ENCODE measurements around the gene CRKL.
A peak's percentile ranks its signal among the peaks of the same experiment; 100 is the strongest.
"Not testable (repeated sequence)": the region's sequence is repeated elsewhere in the genome, so short reads cannot be mapped to it uniquely, and the experiment has no call there.

CRKL gene

DNA sequence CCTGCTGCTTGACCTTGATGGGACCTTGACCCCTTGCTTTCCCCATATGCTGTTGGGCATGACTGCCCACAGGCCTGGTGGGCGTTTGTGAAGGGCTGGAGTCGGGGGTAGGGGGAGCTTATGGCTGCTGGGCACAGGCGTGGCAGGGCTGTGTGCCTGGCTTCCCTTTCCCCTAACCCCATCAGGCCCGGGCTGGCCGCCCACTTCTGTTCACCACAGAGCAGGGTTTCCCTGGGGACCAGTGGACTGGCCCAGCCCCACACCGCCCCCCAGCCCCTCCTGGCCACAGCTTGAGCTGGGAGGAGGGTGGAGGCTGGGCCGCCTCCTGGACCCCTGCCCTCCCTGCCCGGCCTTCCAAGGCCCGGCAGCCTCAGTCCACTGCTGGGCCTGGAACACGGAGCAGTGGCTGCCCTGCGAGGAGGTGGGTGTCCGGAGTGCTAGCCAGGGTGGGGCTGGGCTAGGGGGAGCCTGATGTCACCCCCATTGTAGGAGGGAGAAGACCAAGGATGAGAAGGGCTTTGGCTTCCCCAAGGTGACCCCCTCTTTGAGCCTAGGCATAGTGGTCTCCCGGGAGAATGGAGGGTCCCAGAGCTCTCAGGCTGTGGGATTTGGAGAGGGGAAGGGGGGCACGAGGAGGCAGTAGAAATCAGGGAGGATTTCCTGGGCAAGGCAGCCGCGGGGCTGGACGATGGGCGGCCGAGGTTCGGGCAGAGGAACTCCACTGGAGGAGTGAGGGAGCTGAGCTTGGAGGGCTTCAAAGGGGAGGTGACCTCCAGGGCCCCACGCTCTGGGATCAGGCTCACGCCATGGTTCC lies 49.9 kb downstream of the CRKL start, which contains the start of gene AIFM3:
Gene AIFM3 (plus strand): TSS at position 373 of the 814 bp plus-strand sequence. CDS start 690 bp downstream, outside the sequence.
- no peak for DNase-seq (ENCODE audit: low read depth in 2 of 2)

DNA sequence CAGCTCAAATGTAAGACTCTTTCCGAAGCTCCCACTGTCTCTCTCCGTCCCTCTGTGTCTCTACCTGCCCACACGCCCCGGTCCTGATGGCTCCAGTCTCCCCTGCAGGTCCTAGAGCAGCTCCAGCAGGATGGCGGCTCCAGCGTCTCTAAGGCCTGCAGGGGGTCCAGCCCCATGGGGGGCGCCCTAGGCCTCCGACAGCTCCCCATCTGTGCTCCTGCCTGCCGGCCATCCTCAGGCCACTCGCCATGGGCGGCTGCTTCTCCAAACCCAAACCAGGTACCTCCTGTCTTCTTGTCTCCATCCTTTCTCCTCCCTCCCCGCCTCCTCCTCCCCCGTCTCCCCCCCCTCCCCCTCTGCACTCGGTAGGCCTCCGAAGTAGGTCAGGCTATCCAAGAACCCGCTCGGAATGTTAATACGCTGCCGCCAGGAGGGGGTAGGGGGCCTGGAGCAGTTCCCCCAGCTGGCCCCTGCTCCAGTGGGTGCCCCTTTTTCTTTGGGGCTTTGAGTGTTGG lies 50.5 kb downstream of the CRKL start:
- DNase-seq (ENCODE audit: low read depth in 2 of 2): no peak

DNA sequence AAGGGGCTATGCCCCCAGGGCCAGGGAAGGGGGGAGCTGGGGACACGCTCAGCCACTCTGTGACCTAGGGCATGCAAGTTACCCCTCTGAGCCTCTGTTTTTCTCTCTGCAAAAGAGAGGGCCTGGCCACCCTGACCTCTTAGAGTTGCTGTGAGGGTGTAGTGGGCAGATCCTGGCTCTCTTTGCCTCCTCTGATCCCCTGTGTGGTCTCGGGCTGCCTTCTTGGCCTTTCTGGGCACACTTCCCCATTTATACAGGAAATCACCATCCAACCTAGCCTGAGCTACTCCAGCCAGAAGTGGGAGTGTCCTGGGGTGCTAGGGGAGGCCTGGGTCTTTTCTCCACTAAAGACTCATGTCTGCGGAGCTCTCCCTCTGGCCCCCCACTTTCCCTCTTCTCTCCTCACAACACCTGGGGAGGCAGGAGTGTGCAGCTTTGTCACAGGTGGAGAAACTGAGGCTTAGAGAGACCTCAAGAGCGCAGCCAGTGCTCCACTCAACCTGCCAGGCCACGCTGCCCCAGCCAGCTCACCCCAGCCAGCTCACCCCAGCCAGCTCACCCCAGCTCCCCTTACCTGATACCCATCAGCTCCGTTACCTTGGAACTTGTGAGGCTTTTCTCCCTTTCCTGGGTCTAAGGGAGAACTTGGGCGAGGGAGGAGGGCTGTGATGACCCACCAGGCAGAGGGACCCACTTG lies 51.2 kb downstream of the CRKL start:
- no peak for DNase-seq (ENCODE audit: low read depth in 2 of 2)

DNA sequence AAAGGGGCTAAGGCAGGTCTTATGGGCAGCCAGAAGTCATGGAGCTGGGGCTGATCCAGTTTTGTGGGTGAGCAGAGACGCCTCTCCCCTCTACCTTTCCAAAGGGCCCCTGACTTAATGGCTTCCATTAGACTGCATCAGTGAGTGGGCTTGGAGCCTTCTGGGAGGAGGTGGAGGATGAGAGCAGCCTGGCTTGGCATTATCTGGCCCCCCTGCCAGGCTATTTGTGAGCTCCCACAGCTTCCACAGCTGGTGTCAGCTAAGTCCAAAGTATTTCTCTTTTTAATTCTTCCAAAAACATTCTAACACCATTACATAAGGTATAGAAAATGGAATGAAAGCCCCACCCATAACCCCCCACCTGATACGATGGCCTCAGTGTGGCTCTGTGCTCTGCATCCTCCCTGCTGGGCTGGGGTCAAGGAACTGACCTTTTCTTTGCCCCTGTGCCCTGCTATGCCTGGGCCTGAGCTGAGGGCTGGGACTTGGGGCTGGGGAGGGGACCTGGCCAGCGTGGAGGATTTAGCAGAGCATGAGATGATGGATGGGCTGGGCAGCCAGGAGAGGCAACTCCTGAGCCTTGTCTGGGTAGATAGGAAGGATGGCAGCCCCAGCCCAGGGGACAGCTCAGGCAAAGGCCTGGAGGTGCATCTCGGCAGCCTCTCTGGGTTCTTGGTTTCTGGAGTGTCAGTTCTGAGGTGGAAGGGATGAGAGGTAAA lies 53.9 kb downstream of the CRKL start:
- DNase-seq (ENCODE audit: low read depth in 2 of 2): no peak

DNA sequence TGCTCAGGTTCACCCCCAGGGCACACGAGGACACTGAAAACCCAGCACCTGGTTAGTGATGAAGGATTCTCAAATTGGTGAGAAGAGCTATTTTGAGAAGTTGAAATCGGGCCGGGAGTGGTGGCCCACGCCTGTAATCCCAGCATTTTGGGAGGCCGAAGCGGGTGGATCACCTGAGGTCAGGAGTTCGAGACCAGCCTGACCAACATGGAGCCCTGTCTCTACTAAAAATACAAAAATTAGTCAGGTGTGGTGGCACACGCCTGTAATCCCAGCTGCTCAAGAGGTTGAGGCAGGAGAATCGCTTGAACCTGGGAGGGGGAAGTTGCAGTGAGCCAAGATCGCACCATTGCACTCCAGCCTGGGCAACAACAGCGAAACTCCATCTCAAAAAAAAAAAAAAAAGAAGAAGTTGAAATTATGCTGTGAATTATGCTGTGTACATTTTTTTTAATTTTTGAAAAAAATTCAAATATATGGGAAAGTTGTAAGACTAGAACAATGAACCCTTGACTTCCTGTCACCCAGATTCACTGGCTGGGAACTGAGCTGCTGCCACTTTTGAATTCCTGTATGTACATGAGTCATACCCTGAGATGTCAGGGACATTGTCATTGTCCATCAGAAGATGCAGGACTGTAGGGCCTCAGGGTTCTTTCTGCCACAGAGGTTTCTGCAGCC lies 54.9 kb downstream of the CRKL start:
- DNase-seq (ENCODE audit: low read depth in 2 of 2): not testable (repeated sequence)

DNA sequence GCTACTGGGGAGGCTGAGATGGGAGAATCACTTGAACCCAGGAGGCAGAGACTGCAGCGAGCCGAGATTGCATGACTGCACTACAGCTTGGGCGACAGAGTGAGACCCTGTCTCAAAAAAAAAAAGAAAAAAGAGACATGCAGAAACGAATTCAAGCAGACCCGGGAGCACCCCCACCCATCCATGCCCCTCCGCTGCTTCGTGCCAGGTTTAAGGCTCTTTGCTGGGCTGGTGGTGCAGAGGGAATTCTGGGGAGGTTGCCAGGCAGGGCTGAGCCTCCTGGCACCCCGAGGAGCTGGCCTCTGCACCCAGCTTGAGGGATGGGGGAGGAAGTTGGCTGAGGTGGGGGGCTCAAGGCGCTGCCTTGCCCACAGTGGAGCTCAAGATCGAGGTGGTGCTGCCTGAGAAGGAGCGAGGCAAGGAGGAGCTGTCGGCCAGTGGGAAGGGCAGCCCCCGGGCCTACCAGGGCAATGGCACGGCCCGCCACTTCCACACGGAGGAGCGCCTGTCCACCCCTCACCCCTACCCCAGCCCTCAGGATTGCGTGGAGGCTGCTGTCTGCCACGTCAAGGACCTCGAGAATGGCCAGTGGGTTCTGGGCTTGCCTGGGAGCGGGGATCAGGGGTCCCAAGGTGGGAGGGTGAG lies 55.8 kb downstream of the CRKL start:
- DNase-seq (ENCODE audit: low read depth in 2 of 2): no peak

DNA sequence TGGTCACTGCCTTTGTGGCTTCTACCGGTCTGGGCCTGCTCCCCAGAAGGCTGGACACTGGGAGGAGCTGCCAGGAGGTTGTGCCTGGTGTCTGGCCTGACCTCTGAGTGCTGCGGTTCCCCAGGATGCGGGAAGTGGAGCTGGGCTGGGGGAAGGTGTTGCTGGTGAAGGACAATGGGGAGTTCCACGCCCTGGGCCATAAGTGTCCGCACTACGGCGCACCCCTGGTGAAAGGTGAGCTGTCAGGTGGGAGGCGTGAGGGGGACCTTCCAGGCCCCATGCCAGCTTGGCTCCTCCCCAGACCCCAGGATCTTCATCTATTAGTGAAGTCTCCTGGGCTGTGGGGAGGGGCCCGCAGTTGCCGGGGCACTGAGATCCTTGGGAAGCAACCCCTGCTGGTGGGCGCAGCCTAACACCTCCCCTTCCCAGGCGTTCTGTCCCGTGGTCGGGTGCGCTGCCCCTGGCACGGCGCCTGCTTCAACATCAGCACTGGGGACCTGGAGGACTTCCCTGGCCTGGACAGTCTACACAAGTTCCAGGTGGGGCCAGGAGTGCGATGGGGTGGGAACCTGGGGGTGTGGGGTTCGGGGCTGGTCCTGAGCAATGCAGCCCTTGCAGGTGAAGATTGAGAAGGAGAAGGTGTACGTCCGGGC lies 56.6 kb downstream of the CRKL start:
- no peak for DNase-seq (ENCODE audit: low read depth in 2 of 2)

DNA sequence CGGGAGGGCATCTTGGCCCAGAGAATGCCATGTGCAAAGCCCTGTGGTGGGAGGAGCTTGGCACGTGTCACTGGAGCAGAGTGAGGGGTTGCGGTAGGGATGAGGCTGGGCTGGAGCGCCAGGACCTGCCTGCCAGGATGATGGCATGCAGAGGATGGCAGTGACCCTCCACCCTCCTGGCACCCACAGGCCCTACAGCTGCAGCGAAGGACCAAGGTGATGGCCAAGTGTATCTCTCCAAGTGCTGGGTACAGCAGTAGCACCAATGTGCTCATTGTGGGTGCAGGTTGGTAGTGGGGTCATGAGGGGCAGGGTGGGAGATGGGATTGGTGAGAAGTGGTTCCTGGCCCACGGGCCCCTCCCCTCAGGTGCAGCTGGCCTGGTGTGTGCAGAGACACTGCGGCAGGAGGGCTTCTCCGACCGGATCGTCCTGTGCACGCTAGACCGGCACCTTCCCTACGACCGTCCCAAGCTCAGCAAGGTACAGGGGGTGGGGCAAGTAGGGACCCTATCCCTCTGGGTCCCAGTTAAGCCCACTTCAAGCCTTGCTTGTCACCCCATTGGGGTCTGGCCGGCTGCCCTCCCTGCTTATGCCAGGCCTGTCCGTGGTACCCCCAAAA lies 57.2 kb downstream of the CRKL start:
- no peak for DNase-seq (ENCODE audit: low read depth in 2 of 2)

DNA sequence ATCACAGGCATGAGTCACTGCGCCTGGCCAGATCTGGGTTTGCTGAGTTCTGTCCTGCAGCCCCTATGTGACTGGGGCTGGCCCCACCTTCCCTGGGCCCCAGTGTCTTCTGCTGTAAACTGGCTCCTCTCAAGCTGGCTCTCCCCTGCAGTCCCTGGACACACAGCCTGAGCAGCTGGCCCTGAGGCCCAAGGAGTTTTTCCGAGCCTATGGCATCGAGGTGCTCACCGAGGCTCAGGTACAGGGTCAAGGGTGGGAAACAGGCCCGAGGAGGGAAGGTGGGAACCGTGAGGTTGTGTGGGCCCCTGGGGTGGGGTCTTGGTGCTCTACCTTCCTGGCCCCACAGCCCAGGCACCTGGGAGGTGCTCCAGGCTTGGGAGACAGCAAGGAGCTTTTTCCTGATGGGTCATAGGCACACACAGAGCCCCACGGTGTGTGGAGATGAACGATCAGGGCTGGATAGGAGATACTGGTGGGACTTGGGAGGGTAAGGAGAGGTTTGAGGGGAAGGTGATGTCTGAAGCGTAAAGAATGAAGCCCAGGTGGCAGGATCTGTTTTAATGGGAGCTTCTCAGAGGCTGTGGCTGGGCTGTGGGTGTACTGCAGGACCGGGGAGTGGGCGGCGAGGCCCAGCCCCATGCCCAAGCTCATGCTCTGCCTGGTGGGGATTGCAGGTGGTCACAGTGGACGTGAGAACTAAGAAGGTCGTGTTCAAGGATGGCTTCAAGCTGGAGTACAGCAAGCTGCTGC lies 58.5 kb downstream of the CRKL start:
- DNase-seq (ENCODE audit: low read depth in 2 of 2): no peak

DNA sequence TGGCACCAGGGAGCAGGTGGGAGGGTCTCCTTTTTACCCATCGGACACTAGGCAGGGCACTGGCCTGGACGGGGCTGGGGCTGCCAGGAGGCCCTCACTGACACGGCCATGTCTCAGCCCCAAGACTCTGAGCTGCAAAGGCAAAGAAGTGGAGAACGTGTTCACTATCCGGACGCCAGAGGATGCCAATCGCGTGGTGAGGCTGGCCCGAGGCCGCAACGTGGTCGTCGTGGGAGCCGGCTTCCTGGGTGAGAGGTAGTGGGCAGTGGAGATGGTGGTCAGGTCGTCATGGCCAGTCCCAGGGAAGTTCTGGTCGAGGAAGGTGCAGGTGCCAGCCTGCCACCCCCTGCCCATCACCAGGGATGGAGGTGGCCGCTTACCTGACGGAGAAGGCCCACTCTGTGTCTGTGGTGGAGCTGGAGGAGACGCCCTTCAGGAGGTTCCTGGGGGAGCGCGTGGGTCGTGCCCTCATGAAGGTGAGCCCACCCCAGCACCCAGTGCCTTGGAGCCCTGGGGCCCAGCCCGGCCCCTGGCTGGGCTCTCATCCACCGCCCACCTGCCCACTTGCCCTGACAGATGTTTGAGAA lies 59.2 kb downstream of the CRKL start:
- no peak for DNase-seq (ENCODE audit: low read depth in 2 of 2)

DNA sequence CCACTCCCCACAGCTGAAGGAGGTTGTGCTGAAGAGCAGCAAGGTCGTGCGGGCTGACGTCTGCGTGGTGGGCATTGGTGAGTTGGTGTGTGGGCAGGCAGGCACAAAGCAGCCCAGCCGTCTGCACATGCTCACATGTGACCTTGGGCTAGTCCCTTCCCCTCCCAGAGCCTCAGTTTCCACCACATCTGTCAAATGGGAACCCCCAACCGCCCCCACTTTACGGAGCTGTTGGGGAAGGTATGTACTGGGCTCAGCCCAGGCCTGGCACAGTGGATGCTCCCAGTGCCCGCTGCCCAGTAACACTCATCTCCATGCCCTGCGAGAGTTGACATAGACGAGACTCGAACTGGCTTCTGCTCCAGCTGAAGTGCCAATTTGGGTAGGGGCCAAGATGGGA lies 59.8 kb downstream of the CRKL start:
- DNase-seq (ENCODE audit: low read depth in 2 of 2): no peak

DNA sequence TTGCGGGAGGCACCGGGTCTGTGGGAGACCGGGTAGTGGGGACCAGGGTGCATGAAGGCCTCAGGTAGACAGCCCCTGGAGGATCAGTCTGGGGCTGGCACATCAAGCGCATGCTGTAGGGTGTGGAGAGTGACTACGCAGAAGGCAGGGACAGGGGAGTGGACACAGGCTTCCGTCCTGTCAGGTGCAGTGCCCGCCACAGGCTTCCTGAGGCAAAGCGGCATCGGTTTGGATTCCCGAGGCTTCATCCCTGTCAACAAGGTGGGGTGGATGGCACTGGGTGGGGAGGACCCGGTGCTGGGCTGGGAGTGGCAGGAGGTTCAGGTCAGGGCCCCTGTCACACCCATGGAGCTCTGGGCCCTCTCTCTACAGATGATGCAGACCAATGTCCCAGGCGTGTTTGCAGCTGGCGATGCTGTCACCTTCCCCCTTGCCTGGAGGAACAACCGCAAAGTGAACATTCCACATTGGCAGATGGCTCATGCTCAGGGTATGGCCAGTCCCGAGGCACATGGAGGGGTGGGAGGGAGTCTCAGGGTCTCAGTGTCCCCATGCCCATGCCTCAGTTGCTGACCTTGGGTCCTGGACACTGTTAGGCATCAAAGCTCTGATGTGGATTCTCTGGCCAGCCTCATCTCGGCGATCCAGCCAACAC lies 60.4 kb downstream of the CRKL start:
- DNase-seq (ENCODE audit: low read depth in 2 of 2): no peak

DNA sequence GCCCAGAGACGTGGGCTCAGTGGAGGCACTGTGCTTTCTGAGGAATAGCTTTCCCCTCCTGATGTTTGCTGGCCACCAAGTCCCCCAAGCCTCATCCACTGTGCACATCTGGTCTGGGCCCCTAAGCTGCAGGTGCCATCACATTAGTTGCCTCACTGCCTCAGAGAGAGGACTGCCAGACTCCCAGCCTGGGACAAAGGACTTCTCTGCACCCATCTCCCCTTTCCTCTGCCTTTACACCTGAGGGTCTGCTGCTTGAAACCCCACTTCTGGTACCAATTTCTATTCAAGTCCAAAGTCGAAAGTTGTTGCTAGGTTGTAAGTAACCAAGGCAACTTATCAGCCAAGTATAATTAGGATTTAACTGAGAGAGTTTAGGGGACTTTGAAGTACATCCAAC lies 61.2 kb downstream of the CRKL start:
- DNase-seq (ENCODE audit: low read depth in 2 of 2): no peak

DNA sequence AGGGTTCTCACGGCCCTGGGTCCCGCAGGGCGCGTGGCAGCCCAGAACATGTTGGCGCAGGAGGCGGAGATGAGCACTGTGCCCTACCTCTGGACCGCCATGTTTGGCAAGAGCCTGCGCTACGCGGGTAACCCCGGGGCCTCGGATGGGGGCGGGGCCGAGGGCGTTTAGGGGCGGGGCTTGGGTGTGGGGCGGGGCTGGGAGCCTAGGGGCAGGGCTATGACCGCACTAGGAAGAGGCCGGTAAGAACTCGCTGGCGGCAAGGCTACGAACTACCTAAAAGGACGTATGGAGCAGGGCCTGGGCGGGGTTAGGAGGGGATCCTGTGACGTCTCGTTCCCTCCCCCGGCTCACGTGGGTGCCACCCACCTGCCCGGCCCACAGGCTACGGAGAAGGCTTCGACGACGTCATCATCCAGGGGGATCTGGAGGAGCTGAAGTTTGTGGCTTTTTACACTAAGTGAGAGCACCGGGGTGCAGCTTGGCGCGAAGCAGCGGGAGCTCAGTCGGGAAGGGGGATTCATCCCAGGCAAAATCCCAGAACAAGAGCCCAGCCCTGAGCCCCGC lies 62.1 kb downstream of the CRKL start:
- peak in 1 of 2 donors; percentile 33 for DNase-seq (ENCODE audit: low read depth in 2 of 2)

DNA sequence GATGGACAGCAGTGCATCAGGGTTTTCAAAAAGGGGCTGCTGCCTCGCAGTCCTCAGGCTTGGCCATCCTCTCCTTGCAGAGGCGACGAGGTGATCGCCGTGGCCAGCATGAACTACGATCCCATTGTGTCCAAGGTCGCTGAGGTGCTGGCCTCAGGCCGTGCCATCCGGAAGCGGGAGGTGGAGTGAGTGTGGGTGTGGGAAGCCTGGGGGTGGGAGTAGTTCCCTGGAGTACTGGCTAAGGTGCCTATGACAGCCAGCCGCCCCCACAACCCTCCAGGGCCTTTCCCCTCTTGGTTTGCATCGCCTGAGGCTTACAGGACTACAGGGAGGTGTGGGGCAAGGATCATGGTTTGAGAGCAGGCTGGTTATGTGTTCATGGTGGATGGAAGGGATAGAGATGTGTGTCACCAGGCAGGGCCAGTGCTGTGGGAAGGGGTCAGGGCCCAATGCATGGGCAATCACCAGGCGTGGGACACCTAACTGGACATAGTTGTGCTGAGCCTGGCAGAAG lies 62.8 kb downstream of the CRKL start:
- DNase-seq (ENCODE audit: low read depth in 2 of 2): no peak

DNA sequence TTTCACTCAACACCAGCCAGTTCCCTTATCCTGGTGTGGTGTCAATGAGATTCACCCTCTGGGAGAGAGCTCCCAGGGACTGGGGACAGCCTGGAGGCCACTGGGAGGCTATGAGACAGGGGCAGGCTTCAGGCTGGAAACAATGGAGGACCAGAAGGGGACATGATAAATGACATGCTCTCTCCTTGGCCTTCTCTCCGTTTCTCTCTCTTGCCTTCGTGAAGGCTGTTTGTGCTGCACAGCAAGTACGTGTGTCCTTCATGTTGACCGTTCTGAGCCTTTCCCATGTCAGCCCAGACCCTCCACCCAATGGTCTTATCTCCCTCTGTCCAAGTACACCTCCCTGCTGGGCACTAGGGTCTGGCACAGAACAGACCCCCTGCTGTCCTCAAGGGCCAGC lies 63.3 kb downstream of the CRKL start:
- no peak for DNase-seq (ENCODE audit: low read depth in 2 of 2)

DNA sequence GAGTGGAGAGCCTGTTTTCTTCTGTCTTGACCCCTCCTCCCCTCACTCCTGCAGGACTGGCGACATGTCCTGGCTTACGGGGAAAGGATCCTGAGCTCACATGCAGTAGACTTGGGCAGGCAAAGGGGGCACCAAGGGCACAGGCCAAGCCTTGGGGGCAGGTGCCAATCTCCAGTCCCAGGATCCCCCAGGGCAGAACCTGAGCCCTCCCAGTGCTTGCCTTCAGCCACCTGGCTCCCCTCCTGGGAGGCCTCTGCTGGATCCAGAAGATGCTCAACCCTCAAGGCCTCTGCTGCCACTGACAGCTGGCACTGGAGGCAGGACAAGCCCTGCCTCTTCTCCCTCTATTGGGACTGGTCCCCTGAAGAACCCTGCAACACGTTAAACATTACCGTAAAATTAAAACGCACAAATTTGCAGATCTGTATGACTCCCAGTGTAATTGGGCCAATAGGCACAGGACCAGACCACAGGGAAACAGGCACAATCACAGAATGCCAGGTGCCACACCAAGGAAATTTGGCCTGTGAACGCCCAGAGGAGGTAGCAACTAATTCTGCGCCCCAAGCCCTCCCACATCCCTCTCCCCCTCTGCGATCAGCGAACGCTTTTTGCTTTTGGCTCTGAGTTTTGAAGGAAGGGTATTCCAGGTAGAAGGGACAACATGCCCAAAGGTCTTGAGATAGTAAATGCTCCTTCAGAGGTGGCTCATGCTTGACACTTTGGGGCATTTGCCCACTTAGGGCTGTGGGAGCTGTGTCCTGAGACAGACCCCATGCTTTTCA lies 63.9 kb downstream of the CRKL start:
- DNase-seq (ENCODE audit: low read depth in 2 of 2): no peak
